ELF-1 (cell line): ENCODE measurements around the gene IL19.

Experiments
- DNase-seq: peaks from one replicate; pipeline ENCODE4 v3.0.0-alpha.2; 2016; ENCODE audit warnings: low read depth, low spot score

IL19 gene

GRCh38 chr1:206890125-206891060 is 119.8 kb downstream of the IL19 start:
- DNase-seq = peak; percentile 43

GRCh38 chr1:206891412-206891811 is 120.8 kb downstream of the IL19 start:
- DNase-seq = no peak
